SK-MEL-5 (cell line): ENCODE measurements around the gene THOC5. TPM values are rescaled to one million over a fixed set of nuclear protein-coding genes. Genes with fewer than 3 reads are reported as not detected.

Experiments
- DNase-seq: peaks from one replicate; pipeline ENCODE4 v3.0.0-alpha.2; 2016; ENCODE audit warnings: low read depth, low spot score
- in situ Hi-C: cut with HindIII; loops from 2 replicates; pipeline ENCODE4 v1.10.0; 2016; ENCODE audit warnings: low sequenced_read_pairs, high pct_unique_total_duplicates, low pct_unique_long_range_greater_than_20kb
- total RNA-seq: library from RNA; depleted of rRNA; stranded (reverse); fragments of >200 nt; shearing (Covaris generic); gene quantifications from 2 replicates; pipeline ENCODE4 v1.2.3, GENCODE V29; 2014; rRNA removed

Gene THOC5
- total RNA-seq, 1 experiment from 2014 or later: 115 TPM

DNA sequence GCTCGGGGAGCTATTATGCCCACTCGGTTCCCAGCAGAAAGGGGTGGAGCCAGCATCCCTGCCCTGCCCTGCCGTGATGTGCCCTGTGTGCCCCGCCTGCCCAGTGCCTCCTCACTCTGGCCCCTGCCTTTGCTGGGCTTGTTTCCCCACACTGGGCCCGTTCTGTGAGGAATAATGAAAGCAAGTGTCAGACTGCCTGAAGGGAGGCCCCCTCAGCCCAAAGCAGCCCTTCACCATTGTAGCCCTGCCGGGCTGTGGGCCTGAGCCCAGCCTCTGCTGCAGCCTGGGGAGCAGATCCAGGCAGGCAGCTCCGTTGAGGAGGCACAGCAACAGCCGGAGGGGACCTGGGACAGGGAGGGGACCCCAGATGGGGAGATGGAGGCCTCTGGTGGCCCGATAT is 93.8 kb downstream of the THOC5 start:
- DNase-seq: no peak
- in situ Hi-C loops: no loop called here

DNA sequence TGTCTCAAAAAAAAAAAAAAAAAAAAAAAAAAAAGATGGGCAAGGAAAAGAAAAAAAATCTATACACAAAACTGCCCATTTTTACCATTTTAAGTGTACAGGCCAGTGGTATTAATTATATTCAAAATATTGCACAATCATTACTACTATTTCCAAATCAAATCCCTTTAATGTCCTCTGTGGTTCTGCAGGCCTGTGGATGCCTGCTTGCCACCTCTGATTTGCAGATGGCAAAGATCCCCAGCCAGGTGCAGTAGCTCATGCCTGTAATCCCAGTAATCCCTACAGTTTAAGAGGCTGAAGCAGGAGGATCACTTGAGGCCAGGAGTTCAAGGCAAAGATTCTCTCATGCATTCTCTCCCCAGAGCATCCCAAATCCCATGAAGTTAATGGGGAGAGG is 95.0 kb downstream of the THOC5 start:
- no peak for DNase-seq
- in situ Hi-C loops: no loop called here

DNA sequence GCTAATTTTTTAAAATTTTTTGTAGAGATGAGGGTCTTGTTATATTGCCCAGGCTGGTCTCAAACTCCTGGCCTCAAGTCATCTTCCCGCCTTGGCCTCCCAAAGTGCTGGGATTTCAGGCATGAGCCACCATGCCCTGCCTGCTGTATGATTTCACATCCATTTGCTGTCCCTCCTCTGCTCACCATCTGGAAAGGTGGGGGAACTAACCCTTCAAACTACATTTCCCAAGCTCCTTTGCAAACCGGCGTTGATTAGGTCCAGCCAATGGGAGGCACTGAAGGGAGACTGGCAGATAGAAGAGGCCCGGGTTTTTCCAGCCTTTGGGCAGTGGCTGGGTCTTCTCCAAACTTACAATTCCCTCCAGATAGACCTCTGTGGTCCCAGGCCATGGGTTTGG is 95.8 kb downstream of the THOC5 start:
- in situ Hi-C loops: no loop called here
- DNase-seq: peak; percentile 92

DNA sequence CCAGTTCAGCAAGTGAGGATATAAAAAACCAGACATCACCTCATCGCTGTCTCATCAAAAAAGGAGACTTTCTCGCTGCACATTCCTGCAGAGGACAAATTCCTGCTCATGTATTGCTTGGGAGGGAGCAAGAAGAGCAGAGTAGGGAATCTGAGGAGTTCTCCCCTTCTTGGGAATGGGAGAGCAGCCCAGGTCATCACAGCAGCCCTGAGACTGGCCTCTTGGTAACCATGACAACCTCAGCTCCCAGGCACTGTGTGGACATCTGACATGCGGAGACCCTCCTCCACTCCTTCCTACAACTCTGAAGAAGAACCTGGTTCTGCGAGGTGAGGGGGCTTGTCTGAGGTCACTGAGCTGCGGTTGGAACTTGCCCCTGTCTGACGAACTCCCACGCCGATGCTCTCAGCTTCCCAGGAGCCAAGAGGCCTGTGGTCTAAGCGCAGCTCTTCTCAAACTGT is 97.3 kb downstream of the THOC5 start:
- DNase-seq: no peak
- in situ Hi-C loops: no loop called here

Other genes starting within 250 kb of the THOC5 start
- gene GAS2L1, start 247.1 kb downstream of the THOC5 start, total RNA-seq: 6.9 and 9.1 TPM in 2 replicates
- not detected in 2 replicates for gene RASL10A, start 238.1 kb downstream of the THOC5 start, total RNA-seq
- 73.3 and 83.8 TPM in 2 replicates for gene AP1B1, start 165.2 kb downstream of the THOC5 start, total RNA-seq
- gene RFPL1, start 115.2 kb downstream of the THOC5 start, total RNA-seq: not detected in 2 replicates
- 0.92 and 1.2 TPM in 2 replicates for gene NEFH, start 73.5 kb downstream of the THOC5 start, total RNA-seq
- 97.5 and 98.4 TPM in 2 replicates for gene NIPSNAP1, start 27.4 kb upstream of the THOC5 start, total RNA-seq
- gene NF2, start 49.9 kb upstream of the THOC5 start, total RNA-seq: 47.7 and 53.8 TPM in 2 replicates
- 0.13 TPM in 1 of 2 replicates, not detected in the other for gene CABP7, start 166.2 kb upstream of the THOC5 start, total RNA-seq
- 27.7 and 32.7 TPM in 2 replicates for gene ZMAT5, start 213.2 kb upstream of the THOC5 start, total RNA-seq
- 176 and 198 TPM in 2 replicates for gene UQCR10, start 213.6 kb upstream of the THOC5 start, total RNA-seq